HG03342 (cell line): Measurements from ENCODE around the gene RABGAP1L.
A peak's percentile ranks its signal among the peaks of the same experiment; 100 is the strongest.
"Not testable (repeated sequence)": the region's sequence is repeated elsewhere in the genome, so short reads cannot be mapped to it uniquely, and the experiment has no call there.

Experiments
- ATAC-seq: cut with Tn5 transposase; IDR thresholded peaks from one replicate; pipeline ENCODE4 v1.9.1; 2021; ENCODE audit warnings: mild to moderate bottlenecking, moderate library complexity; ENCODE audit not compliant: unreplicated experiment

RABGAP1L gene

GRCh38 chr1:175000697-175001187 is 841.4 kb downstream of the RABGAP1L start:
- ATAC-seq = no peak

GRCh38 chr1:175002910-175003517 is 843.7 kb downstream of the RABGAP1L start:
- no peak for ATAC-seq

GRCh38 chr1:175003521-175003920 is 844.2 kb downstream of the RABGAP1L start:
- ATAC-seq = no peak

DNA sequence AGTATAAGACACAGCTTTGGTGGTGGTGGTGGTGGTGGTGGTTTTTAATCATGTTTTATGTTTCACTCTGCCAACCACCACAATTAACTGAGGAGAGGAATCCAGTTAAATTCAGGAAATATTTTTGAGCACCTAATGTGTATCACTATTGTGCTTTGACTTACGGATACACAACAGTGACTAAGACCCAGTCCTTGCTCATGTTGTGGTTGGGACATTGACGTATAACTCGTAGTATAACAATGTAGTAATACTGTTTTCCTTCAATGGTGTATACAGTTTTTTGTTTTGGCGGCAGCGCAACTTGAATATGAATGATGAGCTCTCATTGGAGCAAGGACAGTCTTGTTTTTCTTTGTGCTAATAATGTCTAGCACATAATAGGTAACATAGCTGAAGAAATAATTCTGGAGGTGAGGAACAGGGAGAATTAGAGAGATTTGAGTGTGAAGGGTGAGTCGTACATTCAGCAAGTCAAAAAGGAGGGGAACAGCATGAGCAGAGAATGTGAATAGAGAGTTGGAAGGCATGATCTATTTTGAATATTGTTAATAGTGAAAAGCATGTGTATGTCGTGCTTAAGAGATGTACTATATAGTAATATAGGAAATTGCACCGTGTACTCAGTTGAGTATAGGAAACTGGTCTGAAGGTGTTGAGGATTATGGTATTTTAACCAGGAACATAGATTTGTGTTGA is 845.9 kb downstream of the RABGAP1L start:
- no peak for ATAC-seq

DNA sequence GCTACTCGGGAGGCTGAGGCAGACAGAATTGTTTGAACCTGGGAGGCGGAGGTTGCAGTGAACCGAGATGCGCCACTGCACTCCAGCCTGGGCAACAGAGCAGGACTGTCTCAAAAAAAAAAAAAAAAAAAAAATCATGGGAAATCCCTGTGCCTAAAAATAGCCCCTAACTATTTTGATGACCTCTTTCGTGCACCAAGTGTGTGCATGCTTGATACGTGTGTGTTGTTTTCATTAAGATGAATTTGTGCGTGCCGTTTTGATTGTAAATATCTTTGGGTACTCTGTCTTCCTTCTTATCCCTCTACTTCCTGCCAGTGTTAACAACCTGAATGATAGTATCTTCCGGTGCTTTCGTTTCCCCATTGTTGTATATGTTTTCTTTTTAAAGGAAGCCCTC is 850.2 kb downstream of the RABGAP1L start:
- no peak for ATAC-seq

DNA sequence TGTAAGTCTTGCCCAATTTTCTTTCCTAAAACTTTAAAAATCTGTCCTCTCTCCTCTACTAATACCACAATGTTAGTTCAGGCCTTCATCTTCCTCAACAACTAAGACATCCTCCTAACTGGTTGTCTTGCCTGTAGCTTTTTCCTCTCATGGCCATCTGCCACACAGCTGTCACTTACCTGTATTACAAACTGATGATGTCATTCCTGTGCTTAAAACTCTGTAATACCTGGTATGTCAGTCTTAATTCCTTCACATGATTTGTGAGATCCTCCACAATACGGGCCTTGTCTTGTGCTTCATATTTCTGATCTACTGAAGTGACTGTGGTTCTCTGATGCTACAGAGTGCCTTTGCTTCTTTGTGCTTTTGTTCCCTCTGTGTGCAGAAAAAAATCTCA is 854.1 kb downstream of the RABGAP1L start:
- ATAC-seq = no peak

- ATAC-seq = no peak
These were observed 855.9 kb downstream of the RABGAP1L start for GRCh38 chr1:175015243-175015642.

DNA sequence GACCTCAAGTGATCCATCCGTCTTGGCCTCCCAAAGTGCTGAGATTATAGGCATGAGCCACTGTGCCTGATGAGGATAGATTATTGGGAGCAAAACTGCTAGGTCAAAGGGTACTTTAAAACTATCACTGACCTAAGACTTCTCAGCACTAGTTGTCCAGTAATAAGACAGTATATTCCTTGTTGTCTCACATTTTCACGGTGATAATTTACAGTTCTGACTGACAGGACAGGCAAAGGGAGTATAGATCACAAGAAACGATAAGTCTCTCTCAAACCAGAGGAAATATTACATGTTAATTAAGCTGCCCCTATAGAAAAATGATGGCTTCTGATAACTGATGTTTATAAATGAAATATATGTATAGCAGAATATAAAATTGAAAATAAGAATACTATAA is 860.2 kb downstream of the RABGAP1L start:
- no peak for ATAC-seq

GRCh38 chr1:175023043-175023921 is 864.0 kb downstream of the RABGAP1L start, which contains the start of gene MRPS14:
MRPS14 (minus strand) TSS chr1:175023425; CDS start chr1:175023408, 17 bp downstream.
- ATAC-seq = peak; percentile 88

GRCh38 chr1:175023922-175024242 is 864.6 kb downstream of the RABGAP1L start:
- not testable (repeated sequence) for ATAC-seq

DNA sequence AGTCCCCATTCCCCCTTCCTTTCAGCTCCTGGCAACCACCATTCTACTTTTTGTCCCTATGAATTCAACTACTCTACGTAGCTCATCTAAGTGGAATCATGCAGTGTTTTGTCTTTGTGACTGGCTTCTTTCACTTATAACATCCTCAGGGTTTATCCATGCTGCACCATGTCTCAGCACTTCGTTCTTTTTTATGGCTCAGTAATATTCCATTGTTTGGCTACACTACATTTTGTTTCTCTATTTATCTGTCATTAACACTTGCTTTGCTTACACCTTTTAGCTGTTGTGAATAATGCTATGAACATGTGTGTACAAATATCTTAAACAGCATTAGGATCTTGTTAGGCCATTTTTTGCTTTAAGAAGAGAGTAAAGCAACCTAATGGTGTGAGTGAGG is 865.5 kb downstream of the RABGAP1L start:
- ATAC-seq = no peak

DNA sequence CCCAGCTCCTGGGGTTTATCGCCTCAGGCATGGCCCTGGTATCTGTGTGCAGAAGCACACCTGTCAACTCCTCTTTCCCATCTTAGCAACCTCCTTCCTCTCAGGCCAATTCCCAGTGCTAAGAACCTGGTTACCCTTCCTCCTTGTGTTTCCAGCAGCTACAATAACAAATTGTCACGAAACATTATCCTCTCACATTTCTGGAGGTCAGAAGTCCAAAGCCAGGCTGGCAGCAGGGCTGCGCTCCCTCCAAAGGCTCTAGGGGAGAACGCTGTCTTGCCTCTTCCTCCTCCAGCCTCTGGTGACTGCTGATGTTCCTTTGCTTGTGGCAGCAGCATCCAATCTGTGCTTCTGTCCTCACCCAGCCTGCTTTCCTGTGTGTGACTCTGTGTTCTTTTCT is 874.6 kb downstream of the RABGAP1L start:
- ATAC-seq = no peak

DNA sequence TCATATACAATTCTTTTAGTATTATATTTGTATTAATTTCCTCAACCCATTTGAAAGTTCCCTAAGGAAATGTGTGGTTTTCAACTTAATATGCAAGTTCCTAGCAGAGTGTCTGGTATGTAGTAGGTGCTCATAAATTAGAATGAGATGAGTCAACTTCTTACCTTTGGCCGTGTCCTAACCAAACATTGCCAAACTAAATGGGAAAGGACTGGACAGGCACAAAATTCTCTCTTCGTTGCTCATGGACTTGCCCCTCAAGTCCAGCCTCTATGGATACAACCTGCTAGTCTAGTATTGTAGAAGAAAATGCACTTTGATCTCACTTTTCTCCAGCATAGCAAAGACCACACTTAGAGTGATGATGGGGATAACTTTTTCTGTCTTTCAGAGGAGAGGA is 875.5 kb downstream of the RABGAP1L start:
- ATAC-seq = no peak

- ATAC-seq = no peak
These were observed 876.5 kb downstream of the RABGAP1L start for GRCh38 chr1:175035865-175036264.

GRCh38 chr1:175036476-175036875 is 877.2 kb downstream of the RABGAP1L start:
- no peak for ATAC-seq

- ATAC-seq = no peak
These were observed 878.1 kb downstream of the RABGAP1L start for GRCh38 chr1:175037416-175037815.

GRCh38 chr1:175040324-175040879 is 881.1 kb downstream of the RABGAP1L start:
- no peak for ATAC-seq

DNA sequence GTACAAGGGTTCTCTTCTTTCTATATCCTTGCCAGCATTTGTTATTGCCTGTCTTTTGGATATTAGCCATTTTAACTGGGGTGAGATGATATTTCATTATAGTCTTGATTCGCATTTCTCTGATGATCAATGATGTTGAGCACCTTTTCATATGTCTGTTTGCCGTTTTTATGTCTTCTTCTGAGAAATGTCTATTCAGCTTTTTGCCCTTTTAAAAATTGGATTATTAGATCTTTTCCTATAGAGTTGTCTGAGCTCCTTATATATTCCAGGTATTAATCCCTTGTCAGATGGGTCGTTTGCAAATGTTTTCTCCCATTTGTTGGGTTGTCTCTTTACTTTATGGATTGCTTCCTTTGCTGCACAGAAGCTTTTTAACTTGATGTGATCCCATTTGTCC is 883.3 kb downstream of the RABGAP1L start:
- no peak for ATAC-seq

- ATAC-seq = no peak
These were observed 884.5 kb downstream of the RABGAP1L start for GRCh38 chr1:175043824-175044223.

- not testable (repeated sequence) for ATAC-seq
These were observed 885.3 kb downstream of the RABGAP1L start for GRCh38 chr1:175044591-175044990.
